Transverse colon (tissue), 3 donors: ENCODE data around the gene GLO1.

ENCODE experiments used
- CTCF ChIP-seq, 5 experiments: fragments of 200-600 bp in 3 of 5; fragments of 450-650 bp in 2 of 5; sonication (generic) in 3 of 5; IDR thresholded peaks; 1 replicate in 2 of 5; 2 replicates in 3 of 5; pipeline ENCODE4 v1.5.1; 2016 to 2017; ENCODE audit warnings: antibody characterized with exemption in 5 of 5, inconsistent platforms in 3 of 5, mild to moderate bottlenecking in 2 of 5, moderate library complexity in 1 of 5
- EP300 ChIP-seq: sonication (generic); formaldehyde crosslinking; IDR thresholded peaks from one replicate; pipeline ENCODE4 v1.6.1; 2017; ENCODE audit warnings: antibody characterized with exemption, low read depth
- POLR2A ChIP-seq: fragments of 450-650 bp; IDR thresholded peaks from one replicate; pipeline ENCODE4 v1.6.1; 2016; ENCODE audit warnings: antibody characterized with exemption, mild to moderate bottlenecking, moderate library complexity

GRCh38 chr6:38654263-38654662, 48.7 kb downstream of the GLO1 start:
- no peak for TF ChIP-seq CTCF (IDR thresholded peaks at IDR 0.05)
- TF ChIP-seq EP300: no peak
- TF ChIP-seq POLR2A: no peak
